Stimulated activated CD8-positive, alpha-beta memory T cell treated with anti-CD3 and anti-CD28 coated beads, Interleukin-7, amount 100 ng/mL, for 4 hours (primary cell): Measurements from ENCODE around the gene ARIH2.
A peak's percentile ranks its signal among the peaks of the same experiment; 100 is the strongest.

Experiments
- DNase-seq, 2 donors: peaks; one replicate each; pipeline ENCODE4 v3.0.0-alpha.2; 2020; ENCODE audit warnings: low read depth in 2 of 2

The ARIH2 gene

DNA sequence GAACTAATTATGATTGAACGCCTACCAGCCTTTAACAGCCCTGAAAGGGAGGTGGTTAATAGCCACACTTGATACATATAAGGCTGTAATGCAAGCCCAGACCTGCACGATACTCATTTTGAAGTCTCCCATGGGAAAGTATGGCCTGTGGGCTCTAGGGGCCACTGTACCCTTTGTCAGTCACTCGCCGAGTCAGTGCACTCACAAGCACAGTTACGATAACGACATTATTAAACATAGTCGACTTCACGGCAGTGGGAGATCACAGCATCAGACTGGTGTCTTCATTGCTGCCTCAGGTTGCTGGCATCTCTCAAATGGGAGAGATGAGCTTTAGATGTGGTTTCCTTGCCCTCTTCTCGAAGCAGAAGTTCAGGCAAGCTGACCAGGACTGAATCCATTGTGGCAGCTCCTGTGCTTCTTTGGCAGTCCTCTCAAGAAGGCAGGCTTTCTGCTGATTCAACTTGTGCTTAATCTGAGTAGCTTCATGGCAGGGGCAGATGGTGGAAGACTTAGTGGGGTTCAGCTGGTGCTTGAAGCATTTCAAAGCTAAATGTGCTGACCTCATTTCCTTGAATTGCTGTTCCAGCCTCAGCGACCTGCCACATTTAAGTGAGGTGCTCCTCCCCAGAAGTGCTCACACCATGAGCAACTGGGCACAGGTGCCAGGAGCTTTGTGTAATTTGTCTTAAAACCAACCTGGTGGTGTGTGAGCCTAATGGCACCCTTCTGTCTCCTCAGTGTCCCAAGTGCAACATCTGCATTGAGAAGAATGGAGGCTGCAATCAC, 55.6 kb downstream of the ARIH2 start:
- no peak for DNase-seq

DNA sequence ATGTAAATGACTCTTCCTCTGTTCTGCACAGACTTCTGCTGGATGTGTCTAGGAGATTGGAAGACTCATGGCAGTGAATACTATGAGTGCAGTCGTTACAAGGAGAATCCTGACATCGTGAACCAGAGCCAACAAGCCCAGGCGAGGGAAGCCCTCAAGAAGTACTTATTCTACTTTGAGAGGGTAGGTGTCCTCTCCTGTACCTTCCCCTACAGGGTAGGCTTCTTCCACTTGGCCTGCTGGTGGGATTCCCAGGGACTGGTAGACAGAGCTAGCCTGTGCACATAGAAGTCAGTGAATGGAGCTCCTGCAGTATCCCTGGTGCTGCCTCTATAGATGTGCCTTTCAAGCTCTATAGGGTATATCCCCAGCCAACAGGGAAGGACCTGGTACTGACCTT, 60.8 kb downstream of the ARIH2 start:
- DNase-seq = no peak

DNA sequence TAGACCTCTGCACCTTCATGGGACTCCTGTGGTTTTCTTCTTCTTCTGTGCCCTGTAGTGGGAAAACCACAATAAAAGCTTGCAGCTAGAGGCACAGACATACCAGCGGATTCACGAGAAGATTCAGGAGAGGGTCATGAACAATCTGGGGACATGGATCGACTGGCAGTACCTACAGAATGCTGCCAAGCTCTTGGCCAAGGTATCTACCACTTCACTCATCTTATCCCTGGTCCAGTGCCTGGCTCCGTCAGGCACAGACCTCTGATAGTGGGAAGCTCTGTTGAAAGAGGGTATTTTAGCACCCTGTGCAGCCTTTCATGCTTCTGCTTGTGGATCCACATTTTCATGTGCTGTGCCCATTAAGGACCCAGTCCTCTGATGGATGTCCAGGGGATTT, 61.7 kb downstream of the ARIH2 start:
- DNase-seq = no peak

DNA sequence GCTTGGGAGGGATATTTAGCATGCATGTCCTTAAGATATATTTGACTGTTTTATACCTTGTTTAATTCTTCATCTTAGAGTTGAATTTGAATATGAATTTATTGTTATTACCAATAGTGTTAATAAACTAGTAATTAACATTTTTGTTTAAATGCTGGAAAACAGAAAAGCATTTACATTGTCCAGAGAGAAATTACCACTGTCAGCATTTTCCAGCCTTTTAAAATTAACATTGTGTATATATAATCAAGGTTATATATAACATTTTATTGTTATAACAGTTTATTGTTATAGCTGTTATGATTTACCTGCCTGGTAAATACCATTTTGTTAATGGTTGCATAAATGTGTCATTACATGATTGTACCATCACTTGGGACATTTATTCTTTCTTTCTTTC, 63.4 kb downstream of the ARIH2 start:
- no peak for DNase-seq

DNA sequence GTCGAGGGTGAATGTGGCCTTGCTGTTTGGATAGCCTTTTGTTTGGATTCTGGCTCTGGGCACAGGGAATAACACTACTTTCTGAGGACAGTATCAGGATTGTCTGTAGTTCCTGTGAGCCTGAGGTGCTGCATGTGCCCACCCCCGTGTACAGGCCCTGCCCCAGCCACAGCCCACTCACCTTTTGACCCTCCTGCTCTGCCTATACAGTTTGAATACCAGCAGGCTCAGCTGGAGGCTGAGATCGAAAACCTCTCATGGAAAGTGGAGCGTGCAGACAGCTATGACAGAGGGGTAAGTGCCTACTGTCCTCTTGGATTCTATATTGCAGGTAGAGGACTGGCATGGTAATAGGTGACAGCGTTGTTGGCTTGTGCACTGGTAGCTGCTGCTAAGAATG, 64.0 kb downstream of the ARIH2 start:
- no peak for DNase-seq

DNA sequence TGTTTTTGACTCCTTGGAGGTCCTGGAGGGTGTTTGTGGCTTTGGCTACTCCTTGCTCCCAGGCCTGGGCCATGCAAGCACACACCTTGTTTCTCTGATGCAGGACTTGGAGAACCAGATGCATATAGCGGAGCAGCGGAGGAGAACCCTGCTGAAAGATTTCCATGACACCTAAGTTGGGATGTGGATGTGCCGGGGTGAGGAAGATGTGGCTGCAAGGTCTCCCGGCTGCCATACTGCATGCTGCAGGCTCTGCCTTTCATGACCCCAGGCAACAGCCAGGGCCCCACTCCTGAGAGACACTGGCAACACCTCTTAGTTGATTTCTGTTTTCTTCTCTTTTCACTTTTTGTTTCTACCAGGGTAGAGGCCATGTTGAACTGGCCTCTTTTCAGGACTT, 64.5 kb downstream of the ARIH2 start:
- DNase-seq = no peak

DNA sequence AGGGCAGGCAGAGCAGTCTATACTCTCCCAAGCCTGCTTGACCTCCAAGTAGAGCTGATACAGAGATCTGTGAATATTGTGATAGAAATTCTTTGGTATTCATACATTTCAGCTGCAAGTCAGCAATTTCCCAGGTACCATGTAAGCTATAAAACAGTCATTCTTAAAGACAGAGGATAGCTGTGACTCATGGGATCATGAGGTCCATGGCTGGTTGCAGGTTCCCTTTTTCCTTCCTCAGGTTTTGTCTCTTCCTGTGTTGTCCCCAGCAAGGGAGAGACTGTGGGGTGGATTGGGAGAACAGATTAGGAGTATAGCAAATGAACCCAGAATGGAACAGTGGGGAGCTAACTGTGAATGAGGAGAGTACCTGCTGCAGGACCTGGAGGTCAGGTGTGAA, 66.0 kb downstream of the ARIH2 start:
- DNase-seq = no peak

DNA sequence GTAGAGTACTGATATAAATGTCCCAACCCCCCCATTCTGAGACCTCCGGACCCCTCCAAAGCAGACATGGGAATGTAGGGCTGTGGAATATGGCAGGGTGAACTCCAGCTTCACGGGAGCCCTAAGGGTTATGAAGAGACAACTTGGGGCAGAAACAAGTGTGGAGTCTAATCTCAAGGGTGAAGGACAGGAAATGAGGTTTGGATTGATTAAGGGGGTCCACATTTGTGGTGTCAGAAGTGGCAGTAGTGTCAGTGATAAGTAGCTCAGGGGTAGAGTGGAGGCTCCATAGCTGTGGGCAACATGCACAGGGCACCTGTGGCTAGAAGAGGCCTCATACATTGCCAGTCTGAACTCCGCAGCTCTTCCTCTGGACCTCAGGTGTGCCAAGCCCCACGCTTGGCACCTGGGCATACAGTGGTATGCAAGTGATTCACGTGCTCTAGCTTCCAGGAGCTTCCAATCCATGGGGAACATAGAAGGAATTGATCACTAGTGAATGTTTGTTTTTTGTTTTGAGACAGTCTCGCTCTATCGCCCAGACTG, 67.3 kb downstream of the ARIH2 start:
- no peak for DNase-seq

DNA sequence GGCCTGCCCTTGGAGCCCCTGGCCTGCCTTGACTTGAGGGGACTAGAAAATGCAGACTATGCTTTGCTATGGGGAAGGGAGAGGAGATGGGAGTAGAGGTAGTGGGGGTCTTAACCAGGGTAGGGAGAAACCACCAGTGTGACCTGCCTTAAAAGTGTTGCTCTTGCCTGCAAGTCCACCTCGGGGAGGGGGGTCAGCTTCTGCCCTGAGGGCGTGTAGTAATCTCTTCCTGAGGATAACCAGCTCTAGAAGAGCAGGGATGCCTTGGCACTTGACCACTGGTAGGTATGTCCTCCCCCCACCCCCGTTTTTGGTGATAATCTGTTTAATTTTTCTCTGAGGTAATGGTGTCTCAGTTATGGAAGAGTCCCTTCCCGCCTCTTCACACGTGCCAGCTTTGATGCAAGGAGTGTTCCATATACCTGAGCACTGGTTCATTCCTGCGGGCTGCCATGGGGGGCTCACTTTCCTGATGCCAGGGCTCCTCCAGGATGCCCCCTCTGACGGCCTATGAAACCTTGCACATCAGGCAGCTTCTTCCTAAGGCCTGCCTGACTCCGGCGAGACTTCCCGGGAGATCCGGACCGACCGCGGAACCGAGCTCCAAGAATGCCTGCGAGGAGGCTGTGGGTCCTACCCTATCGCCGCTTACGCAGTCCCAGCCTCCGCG, 70.6 kb downstream of the ARIH2 start:
- no peak for DNase-seq

DNA sequence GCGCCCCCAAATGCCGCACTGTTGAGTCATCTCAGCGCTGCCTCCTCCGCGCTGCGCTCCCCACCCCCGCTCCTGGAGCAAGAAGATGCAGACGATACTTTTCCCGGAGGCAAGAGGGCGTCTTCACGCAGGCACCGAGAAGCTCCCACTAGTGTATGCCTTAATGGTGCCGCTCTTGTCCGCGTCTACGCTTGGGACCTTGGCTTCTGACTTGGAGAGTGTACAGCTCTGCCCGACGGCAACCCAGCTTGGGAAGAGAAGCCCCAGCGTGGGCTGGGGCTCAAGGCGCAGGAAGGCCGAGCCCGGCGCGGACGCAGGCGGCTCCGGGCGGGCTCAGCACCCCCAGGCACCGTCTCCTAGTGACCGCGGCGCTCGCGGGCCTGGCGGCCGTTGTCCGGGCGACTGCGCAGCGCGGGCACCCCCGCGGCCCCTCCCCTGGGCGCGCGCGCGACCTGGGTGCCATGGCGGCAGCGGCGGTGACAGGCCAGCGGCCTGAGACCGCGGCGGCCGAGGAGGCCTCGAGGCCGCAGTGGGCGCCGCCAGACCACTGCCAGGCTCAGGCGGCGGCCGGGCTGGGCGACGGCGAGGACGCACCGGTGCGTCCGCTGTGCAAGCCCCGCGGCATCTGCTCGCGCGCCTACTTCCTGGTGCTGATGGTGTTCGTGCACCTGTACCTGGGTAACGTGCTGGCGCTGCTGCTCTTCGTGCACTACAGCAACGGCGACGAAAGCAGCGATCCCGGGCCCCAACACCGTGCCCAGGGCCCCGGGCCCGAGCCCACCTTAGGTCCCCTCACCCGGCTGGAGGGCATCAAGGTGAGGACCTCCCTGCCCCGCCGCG, 71.4 kb downstream of the ARIH2 start, which contains the start of gene P4HTM:
TSS of gene P4HTM (plus strand) at position 446 of the 840 bp plus-strand sequence. CDS start at position 462, 16 bp downstream.
- peak; percentile 79 to 83 for DNase-seq

DNA sequence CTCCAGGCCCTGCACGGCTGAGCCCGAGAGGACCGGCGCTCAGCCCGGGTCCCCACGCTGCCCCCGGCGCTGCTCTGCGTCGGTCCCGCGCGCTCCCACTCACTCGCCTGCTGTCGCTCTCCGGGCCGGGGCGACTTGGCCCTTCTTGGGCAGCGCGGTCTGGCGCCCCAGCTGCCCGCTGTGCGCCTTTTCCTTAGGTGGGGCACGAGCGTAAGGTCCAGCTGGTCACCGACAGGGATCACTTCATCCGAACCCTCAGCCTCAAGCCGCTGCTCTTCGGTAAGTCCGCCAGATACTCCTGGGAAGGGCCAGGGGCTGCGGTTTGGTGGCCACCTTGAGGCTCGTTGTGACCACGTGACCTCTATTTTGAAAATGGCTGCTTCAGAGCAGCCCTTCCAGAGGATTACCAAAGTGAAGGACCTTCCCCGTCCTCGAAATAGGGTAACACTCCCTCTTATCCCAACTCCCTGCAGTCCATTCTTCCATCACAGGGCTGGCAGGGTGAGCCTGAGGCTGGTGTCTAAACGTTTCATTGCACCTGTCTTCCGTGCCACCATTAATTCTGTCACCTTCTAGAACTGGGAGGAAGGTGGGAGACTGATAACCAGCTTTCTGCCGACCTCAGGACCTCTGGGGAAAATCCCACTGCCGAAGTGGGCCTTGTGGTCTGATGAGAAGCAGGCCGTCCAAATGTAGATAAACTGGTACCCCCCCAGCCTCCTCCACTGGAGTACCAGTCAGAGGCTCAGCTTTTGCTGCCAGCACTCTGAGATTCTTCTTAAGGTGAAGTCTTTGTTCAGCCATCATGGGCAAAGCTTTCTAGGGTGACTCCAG, 72.2 kb downstream of the ARIH2 start:
- peak in 1 of 2 donors; percentile 21 for DNase-seq

DNA sequence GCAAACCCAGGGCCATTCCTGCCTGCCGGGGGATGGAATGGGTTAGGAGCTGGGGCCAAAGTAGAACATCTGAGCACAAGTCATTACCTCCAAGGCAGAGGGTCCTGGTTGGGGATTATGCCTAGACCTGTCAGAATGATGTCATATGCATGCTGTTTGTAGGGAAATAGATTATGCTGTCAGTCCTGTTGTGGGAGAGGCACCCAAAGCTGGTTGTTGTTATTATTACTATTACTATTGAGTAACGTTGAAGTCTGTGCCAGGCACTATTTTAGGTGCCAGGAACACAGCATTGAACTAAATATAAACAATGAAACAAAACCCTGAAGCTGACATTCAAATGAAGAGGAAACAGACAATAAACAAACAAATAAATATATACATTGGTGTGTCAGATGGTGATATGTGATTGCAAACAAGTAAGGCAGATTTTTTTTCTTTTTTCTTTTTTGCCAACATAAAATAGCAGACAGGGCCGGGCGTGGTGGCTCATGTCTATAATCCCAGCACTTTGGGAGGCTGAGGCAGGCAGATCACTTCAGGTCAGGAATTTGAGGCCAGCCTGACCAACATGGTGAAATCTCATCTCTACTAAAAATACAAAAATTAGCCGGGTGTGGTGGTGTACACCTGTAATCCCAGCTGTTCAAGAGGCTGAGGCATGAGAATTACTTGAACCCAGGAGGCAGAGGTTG, 73.4 kb downstream of the ARIH2 start:
- DNase-seq = no peak

DNA sequence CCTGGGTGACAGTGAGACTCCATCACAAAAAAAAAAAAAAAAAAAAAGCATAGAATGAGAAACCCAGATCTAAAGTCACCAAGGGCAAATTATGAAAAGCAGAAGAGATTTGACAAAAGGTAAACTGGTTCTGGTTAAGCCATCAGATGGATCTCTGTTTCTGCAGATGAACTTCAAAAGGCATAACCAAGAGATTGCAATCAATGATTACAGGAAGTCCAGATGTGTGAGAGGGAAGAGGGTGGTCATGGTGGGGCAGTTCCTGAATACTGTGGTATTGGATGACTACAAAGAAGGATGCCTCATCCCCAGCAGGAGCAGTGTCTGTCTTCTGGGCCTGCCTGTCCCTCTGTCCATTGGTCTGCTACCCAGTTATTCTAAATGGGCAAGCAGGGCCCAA, 75.2 kb downstream of the ARIH2 start:
- no peak for DNase-seq

DNA sequence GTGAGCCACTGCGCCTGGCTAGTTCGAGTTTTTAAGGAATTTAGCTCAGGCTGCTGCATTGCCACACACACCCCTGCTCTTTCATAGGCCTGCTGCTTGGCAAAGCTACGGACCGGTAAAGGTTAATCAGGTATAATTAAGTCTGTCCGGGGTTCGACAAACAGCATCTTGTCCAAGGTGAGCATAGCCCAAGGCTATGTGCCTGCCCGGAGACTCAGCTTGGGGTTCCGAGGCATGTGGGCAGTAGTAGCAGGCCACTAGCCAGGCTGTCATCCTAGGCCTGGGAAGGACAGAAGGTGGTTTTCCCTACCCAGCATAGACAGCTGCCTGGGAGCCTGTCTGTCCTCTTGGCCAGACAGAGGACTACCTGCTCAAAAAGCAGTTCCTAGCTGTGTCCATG, 78.0 kb downstream of the ARIH2 start:
- DNase-seq = no peak

DNA sequence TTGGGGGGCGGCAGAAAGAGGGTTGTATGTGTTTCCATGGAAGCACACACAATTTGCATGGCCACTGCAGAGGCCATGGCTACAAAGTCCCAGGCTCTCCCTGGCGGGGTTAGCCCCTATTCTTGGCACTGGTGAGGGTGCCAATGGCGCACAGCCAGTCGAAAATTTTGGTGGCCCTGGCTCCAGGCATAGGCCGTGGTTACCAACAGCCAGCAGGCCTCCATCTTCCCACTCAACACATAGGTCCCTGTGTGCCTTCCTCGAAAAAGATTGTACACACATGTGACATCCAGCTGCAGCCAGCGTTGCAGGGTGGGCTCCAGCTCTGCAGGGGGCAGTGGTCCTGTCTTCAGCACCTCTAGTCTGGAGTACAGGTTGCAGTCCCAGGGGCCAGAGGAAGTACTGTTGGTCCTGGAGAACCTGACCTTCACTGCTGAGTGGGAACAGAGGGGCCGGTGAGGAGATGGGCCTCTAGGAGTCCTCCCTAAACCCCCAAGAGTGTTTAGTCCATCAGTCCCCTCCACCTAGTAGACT, 78.5 kb downstream of the ARIH2 start:
- no peak for DNase-seq

DNA sequence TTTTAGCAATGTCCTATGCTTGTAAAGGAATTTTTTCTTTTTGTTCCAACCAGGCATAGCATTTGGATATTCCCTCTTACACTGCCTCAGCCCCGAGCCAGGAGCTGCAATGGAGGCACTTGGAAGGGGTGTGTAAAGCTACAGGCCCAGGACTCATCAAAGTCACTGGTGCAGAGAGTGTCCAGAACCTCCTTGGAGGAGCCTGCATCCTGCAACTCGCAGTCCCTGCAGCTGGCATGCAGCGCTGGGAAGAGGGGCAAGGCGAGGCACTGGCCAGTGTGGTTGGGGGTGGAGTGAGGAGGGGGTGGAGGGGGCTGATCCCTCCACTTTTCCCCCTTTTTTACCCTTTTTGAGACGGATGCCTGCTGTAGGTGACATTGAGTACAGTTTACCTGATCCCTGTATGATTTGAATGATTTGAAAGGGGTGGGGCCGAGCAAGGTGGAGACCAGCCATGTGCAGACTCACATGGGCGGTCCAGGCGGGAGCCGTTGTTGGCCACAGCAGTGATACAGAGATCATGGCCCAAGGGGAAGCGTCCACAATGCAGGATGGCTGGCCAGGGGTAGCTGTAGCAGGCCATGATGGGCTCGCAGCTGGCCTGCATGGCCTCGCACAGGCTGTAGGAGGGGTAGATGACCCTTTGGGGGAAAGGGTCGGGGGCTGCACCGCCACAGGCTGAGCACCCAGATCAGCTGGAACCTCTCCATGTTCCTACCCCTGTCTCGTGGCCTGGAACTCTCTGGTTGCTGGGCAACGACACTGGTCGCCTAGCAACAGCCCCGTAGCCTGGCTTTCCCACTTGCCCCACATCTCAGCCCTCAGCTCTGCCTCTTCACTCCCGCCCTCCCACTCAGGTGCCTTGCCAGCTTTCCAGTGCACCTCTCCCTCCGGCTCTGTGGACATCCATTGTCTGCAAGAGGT, 79.3 kb downstream of the ARIH2 start:
- no peak for DNase-seq

DNA sequence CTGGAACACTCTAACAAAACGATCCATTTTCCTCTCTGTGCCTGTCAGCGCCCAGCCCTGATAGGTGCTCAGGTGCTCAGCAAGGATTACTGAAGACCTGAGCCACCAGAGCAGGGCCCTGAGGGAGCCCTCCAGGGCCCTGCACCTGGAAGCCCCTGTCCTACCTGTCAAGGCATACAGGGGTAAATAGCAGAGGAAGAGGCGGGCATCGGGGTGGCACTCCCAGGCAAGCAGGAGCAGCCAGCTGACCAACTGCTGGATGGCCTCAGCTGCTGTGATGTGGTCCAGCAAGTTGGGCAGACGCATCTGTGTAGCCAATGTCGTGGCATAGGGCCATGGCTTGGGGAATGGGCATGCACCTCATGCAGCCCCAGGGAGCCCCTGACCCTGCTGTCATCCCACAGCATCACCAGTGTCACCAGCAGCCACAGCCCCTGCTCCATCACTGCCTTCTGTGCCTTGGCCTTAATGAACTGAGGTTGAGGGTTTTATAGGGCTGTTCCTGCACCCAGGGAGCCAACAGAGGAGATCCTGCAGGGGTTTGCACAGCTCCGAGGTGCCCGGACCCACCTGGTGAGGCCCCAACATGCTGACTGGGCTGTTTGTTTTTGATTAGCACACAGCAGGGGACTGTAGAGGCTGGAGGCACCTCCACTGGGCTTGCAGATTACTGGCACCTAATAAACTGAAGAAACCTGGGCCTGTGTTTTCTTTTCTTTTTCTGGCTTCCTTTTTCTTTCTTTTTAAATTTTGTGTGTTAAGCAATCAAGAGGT, 80.6 kb downstream of the ARIH2 start:
- DNase-seq = no peak

DNA sequence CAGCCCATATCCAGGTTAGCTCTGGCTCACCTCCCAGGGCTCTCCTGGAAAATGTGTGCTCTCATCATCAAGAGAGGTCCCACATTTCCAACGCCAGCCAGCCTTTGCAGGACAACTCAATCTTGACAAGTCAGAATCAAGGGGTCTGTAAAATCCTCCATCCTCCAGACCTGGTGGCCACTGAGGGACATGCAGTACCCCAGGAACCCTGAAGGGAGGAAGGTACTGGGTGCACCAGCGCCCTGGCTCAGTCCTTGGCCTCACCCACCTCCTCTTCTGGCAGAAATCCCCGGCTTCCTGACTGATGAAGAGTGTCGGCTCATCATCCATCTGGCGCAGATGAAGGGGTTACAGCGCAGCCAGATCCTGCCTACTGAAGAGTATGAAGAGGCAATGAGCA, 82.5 kb downstream of the ARIH2 start:
- no peak for DNase-seq
